CD4-positive, alpha-beta T cell treated with Interleukin-1 beta for 1 hour (primary cell): ENCODE measurements around the gene CARD10.

Experiments
- DNase-seq, 2 donors: peaks; one replicate each; pipeline ENCODE4 v3.0.0-alpha.2; 2020 to 2022

Gene CARD10, protein sequence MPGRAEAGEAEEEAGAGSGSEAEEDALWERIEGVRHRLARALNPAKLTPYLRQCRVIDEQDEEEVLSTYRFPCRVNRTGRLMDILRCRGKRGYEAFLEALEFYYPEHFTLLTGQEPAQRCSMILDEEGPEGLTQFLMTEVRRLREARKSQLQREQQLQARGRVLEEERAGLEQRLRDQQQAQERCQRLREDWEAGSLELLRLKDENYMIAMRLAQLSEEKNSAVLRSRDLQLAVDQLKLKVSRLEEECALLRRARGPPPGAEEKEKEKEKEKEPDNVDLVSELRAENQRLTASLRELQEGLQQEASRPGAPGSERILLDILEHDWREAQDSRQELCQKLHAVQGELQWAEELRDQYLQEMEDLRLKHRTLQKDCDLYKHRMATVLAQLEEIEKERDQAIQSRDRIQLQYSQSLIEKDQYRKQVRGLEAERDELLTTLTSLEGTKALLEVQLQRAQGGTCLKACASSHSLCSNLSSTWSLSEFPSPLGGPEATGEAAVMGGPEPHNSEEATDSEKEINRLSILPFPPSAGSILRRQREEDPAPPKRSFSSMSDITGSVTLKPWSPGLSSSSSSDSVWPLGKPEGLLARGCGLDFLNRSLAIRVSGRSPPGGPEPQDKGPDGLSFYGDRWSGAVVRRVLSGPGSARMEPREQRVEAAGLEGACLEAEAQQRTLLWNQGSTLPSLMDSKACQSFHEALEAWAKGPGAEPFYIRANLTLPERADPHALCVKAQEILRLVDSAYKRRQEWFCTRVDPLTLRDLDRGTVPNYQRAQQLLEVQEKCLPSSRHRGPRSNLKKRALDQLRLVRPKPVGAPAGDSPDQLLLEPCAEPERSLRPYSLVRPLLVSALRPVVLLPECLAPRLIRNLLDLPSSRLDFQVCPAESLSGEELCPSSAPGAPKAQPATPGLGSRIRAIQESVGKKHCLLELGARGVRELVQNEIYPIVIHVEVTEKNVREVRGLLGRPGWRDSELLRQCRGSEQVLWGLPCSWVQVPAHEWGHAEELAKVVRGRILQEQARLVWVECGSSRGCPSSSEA

DNA sequence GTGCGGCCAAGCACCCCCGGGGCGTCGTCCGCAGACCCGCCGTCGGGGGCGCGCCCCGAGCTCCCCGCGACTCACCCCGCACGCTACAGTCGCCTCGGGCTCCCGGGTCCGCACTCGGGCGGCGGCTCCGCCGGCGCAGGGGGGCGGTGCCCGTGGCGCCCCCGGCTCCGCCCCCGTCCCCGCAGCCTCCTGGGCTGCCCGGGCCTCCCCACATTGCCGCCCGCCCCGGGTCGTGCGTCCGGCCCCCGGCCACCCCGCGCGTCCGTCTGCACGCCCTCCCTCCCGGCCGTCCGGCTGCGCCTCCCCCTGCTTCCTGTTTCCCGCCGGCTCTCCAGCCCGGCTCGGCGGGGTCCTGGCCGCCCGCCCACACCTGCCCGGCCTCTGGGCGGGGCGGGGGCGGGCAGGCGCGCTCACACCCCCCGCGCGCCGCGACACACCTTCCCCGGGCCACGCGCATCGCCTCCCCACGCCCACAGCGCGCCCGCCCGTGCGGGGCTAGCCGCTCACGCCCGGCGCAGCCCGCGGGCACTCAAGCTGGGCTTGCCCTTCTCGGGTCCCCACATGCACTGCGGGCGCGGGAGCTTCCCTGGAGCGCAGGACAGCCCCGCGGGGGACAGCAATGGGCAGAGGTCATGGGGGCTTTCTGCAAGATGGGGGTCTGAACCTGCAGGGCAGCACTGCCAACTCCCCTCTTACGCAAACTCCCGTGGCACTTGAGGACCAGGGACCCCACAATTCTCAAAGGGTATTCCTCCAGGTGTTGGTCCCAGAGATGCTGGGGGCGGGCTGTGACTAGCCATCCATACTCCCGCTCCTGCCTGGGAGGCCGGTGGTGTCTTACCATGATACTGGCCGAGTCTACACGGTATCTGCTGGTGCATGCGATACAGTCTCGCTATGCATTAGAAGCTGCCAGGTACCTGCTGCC lies at the start of gene CARD10:
Gene CARD10 (minus strand): TSS at position 148 of the 928 bp plus-strand sequence. CDS start 215 bp downstream, outside the sequence.
- peak in 1 of 2 donors; percentile 15 for DNase-seq

DNA sequence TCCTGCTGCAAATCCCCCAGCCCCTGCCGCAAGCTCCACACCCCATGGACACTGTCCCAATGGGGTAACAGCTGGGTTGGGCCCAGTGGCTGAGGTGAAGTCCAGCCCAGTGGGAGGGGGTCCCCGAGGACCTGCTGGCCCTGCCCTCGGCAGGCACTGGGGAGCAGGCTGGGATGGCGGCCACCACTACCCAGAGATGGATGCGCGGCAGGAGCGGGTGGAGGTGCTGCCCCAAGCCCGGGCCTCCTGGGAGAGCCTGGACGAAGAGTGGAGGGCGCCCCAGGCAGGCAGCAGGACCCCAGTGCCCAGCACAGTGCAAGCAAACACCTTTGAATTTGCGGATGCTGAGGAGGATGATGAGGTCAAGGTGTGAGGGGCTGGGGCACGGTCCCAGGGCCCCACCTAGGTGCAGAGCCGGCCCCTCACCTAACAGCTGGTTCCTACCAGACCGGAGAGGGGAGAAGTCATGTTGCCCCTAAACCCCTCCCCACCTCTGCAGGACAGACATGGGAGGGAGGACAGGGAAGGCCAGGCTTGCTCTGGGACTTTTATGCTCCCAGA lies 49.3 kb upstream of the CARD10 start:
- DNase-seq: no peak

DNA sequence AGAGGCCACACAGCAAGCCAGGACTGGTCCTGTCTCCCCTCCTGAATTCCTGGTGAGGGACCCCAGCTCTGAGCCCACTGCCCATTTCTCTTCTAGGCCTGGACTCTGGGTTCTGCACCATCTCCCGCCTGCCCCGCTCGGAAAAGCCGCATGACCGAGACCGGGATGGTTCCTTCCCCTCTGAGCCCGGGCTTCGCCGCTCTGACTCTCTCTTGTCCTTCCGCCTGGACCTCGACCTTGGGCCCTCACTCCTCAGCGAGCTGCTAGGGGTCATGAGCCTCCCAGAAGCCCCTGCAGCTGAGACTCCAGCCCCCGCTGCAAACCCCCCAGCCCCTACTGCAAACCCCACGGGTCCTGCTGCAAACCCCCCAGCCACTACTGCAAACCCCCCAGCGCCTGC lies 48.8 kb upstream of the CARD10 start:
- no peak for DNase-seq

DNA sequence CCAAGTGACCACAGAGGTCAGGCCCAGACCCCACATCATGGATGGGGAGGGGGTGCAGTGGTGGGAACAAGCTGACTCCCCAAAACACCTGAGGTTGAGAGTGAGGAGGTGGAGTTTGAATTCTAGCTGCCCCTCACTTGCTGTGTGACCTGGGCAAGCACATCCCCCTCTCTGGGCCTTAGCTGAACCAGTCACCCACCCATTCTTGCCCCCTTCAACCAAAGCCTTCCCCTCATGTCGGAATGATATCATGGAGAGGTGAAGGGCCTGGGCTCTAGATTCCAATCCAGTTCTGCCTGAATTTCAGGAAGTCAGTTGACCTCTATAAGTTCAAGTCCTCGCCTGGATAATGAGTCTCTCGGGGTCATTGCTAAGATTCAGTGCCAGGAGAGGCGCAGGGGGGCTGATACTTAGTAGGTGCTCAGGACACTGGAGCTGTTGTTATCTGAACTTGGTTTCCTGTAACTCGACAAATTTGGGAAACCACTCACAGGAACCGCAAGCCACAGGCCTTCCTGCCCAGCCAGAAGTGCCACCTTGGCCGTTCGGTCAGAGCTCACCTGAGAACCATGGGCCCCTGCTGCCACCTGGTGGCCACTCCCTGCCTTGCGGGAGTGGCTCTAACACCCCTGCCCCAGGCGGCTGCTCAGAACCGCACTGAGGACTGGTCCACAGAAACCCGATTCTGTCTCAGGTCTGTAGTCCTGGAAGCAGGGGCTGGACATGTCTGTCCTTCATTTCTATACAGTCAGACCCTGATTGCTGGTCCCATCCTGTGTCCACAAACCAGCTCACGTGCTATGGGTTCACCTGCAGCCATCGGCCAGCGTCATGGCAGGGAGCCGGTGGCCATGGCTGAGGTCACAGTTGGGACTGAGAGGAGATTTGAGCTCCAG lies 47.9 kb upstream of the CARD10 start:
- peak; percentile 90 to 92 for DNase-seq

DNA sequence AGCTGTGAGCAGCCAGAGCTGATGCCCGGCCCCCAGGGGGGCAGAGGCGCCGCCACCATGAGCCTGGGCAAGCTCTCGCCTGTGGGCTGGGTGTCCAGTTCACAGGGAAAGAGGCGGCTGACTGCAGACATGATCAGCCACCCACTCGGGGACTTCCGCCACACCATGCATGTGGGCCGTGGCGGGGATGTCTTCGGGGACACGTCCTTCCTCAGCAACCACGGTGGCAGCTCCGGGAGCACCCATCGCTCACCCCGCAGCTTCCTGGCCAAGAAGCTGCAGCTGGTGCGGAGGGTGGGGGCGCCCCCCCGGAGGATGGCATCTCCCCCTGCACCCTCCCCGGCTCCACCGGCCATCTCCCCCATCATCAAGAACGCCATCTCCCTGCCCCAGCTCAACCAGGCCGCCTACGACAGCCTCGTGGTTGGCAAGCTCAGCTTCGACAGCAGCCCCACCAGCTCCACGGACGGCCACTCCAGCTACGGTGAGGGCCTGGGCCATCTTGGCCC lies 47.2 kb upstream of the CARD10 start:
- DNase-seq: peak; percentile 48 to 60

DNA sequence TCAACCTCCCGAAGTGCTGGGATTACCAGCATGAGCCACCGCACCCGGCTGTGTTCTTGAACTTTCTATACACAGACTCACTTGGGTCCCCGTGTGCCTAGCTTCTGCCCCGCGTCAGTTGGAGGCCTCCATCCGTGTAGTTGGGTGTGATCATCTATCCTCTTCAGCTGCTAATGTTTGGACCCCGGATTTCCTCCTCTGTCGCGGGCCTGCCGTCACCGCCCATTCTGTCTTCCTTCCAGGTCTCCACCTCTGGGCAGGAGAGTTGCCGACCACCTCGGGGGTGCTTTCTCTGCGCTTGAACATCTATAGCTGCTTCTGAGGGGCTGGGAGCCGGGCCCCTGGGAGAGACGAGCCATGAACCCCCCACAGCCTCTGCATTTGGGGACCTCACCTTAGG lies 46.6 kb upstream of the CARD10 start:
- no peak for DNase-seq

DNA sequence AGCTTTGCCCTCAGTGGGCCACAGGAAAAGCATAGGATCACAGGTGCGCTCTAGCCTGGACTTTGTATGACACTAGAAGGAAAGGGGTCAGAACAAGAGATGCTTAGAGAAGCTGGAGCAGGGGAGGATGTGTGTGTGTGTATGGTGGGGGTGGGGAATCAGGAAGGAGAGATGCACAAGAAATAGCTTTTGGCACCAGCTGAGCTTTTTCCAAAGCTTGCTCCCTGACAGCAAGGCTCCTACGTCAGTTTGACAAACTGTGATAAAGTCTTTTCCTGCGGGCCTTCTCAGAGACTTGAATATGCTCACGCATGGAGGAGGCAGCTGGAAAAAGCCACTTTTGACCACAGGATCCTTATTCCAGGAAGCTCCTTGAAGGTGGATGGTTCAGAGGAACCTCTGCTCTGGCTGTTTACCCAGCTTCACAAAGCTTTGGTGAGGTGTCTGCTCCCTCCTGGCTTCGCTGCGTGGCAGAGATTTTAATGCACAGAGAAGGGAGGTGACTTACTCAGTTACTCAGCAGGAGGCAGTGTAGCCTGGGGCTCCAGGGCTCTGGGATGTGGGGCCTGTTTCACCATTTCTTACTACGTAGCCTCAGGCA lies 45.0 kb upstream of the CARD10 start:
- DNase-seq: no peak

DNA sequence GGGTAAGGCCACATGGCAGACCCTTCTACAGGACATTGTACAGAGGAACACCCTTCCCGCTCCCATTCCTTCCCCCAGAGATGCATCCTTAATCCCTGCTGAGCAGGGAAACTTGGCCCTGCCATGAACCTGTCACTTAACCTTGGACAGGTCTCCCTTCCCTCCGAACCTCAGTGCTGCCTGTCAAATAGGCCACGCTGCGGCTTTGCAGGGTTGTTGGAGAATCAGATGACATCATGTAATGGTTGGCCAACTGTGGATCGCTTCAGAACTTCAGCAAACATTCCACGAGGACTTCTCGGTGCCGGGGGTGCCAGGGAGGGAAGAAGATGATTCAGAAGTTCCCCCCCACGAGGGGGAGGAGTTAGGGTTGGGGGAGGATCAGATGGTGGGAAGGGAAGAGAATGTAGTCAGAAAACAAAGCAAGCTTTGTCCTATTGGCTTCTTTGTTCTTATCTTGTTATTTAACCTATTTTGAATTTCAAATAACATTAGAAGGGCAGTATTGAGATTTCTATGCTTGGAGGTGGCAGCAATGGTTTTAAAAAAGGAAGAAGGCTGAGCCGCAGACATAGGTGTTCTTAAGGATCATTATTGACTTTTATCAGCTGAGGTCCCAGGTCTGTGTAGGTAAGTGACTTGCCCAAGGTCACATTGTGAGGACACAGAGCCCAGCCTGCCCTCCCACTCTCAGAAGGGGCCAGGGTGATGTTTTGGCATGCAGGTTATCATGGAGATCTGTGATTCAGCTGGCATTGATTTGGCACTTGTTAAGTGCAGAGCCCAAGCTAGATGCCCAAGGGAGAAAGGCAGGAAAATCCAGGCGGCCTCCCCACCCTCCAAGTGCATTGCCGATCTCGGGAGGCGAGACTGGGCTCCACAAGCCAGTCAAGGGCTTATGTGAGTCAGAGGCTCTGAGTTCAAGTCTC lies 44.2 kb upstream of the CARD10 start:
- DNase-seq: no peak

DNA sequence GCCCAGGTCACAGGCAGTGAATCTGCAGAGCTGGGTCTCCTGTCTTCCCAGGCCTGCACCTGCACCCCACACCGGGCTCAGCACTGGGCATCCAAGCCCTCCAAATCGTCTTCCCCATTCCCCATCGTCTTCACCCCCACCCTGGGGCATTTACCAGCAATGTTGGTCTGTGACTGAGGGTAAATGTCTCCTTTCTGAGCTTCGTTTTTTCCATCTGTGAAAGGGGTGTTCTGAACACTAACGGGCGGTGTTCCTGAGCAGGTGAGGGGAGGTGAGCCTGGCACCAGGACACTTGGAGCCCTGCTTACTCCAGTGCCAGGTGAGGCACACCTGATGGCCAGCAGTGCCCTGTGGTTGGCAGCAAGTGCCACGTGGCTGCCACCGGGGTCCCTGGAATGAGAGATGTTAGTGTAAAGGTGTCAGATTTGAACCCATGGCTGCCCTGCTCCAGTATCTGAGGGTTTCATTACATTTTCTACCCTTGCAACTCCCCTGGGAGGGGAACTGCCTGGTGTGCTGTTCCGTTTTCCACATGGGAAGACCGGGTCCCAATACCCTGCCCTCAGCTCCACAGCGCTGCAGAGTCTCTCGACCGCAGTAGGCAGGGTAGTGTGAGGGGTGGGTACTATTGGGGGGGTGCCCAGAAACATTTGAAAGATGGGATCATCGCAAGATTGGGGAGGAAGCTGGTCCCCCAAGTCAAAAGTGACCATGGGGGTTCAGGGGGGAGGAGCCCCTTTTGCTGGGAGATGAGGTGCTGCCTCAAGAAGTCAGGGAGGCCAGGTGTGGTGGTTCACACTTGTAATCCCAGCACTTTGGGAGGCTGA lies 43.0 kb upstream of the CARD10 start:
- no peak for DNase-seq

DNA sequence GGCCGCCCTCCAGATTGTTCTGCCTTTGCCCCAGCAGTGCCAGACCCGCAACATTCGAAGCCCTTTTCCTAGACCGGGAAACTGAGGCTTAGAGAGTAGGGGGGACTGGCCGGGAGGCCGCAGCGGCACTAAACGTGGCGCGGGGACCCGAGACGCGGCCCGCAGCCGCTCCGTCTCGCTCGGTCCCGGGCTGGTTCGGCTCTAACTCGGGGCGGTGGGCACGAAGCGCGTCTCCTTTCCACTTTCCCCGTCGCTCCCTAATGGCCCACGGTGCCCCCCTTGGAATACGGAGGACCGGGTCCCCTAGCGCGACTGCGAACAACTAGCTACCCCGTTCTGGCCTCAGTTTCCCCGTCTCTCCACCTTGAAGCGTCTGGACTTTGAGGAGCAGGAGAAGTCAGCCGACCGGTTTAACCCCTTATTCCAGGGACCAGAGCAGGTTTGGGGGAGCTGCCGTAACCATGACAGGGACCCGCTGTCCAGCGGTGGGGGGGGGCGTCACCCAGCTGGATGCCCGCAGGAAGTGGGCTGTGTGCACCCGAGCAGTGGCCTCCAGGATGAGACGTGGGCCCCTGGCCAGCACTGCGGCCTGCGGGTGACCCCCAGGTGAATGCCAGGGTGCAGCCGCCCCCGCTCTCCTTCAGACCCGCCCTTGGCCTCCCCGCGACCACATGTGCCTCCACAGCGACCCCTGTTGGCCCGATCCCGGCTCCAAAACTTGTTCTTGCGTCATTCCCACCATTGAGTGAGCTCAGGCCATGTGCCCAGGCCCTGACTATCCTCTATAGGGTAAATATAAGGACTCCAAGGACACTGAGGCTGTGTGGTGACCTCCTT lies 42.2 kb upstream of the CARD10 start:
- peak; percentile 74 to 75 for DNase-seq

DNA sequence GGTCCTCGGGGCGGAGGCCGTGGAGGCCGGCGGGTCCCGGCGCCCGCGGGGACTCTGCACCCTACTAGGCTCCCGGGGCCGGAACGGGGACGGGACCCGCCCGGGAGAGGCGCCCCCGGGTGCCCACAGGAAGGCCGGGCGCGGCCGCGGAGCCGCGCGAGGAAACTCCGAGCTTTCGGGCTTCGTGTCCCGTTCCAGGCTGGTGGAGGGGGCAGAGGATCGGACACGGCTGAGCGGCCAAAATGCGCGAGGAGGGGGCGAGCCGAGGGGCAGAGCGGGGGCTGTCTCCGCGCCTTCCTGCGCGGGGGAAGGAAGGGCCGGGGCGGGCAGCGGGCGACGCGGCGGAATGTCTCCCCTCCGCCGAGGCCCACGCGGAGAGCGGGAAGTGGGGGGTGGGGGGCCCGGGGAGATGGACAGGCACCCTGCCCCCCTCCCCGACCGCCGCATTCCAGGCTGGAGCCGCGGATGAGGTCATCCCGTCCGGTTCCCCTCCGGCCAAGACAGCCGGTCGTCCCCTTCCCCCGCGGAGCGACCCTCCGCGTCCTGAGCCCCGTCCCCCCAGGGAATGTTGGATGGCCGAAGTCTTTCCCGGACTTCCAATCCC lies 41.5 kb upstream of the CARD10 start:
- DNase-seq: no peak

DNA sequence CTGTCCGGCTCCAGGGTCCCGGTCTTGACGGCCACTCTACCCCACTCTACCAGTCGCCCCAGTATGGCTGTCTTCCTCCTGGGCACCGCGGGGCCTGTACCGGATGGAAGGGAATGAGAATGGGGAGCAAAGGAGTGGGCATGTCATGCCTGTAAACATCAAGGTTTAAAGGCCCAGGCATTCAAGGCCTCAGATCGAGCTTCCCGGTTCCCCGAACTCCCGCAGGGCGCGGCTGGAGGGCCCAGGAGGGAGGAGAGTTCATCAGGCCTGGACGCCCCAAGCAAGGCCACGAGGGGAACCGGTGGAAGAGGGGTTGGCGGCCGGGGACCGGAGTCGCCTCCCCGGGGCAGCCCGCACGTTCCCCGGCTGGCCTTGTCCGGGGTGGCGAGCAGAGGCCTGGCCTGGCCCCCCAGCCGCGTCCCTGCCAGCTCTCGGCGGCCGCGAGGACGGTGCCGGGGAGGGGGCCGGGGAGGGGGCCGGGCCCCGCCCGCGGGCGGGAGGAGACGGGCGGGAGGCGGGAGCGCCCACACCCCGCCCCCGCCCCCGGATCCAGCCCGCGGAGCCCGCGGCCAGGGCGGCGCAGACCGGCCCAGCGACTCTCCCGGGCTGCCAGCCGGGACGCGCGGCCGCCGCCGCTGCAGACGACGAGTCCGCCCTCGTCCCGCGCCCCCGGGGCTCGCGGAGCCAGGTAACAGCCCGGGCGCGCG lies 40.8 kb upstream of the CARD10 start, which contains the start of gene CDC42EP1:
Gene CDC42EP1 (plus strand): TSS at position 580 of the 707 bp plus-strand sequence. CDS start 5,870 bp downstream, outside the sequence.
- no peak for DNase-seq

DNA sequence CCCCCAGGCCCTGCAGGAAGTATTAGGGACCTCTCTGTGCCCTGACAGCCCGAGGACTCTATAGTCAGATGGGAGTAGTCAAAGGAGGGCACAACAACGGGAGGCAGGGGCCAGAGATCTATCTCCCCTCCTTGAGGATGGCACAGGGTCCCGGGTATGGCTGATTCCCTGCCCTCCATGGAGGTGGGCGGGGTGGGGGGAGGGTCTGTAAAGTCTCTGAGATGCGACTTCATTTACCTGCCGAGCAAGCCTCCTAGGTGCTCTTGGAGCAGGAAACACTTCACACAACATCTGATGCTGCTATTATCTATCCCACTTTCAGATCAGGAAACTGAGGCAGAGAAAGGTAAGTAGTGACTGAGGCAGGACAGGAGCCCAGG lies 40.3 kb upstream of the CARD10 start:
- no peak for DNase-seq

DNA sequence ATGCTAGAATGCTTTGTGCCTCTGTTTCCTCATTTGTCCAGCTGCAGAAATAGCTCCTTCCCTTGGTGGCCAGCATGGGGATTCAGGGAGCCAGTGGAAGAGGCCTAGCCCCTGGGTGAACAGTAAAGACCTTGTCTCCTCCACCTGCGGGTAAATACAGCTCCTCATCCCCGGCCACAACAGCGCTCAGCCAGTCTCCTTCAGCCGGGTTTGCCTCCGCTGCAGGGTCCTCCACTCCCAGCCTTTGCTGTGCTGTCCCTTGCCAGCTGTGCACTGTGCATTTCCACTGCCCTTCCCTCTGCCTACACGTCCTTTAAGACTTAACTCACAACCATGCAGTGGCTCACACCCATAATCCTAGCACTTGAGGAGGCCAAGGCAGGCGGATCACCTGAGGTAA lies 39.6 kb upstream of the CARD10 start:
- no peak for DNase-seq

DNA sequence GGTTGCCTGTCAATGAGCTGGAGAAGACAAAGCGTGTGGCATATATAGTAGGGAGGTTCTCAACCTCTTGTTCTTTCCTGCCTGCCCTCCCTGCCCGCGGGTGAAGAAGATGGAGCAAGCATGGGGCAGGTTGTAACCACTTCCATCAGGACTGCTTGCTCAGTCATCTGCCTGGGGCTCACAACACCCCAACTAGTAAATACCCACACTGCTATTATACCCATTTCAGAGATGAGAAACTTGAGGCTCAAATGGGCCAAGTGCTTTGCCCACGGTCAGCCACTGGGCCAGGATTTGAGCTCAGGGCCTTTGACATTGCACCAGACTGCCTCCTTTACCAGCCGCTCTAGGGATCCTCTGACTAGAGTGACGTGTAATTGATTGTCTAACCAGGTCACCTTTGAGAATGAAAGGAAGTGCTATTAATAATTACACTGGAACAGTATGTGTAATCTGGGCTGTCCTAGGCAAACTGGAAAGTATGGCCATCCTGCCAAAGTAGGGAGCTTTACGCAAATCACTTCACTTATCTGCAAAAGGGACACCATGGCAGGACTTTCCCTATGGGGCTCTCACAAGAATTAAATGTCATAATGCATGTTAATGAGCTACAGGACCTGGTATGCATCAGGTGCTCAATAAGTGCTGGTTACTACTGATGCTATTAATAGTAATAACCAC lies 38.2 kb upstream of the CARD10 start:
- DNase-seq: no peak
